ENCODE data around the gene MYH6. TPM values are rescaled to one million over a fixed set of nuclear protein-coding genes. Genes with fewer than 3 reads are reported as not detected.

MYH6 gene
- polyA plus RNA-seq, 1 donor: 0.03 TPM

DNA sequence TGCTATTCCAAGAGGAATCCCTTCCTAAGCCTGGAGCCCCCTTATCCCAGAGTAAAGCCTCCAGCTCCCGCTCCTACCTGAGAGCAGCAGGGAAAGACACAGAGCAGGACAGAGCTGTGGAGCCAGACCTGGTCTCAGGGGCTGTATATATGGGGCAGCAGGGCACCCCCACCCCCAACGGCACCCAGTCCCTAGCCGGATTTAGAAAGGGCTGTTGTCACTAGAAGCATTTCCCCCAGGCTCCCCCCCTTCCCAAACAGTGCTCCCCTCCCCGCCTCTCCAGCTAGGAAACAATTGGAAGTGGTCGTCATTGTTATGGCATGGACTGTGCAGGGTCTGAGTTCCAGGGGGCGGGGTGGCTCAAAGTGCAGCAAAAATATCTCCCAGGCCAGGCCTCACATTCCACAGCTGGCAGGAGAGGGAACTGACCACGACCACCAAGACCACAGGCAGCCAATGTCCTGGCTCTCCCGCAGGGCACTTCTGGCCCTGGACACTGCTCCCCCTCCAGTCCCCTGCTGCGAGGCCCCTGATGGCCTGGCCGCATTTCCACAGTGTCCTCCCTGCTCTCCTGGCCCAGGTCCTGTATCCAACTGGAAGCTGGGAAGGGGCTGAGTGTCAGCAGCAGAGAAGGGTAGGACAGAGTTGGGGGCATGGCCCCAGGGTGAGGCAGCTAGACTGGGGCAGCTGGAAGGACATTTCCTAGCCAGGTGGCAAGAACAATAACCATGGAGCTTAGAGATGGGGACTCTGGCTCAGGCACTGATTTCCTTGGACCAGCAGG is 27.7 kb upstream of the MYH6 start, which contains the start of gene MYH7:
MYH7 (minus strand) TSS at position 118 of the 784 bp plus-strand sequence. CDS start 1,928 bp downstream, outside the sequence.
- H3K27ac ChIP-seq (ENCODE audit: low read length): peak within 1 kb of the TSS; percentile 30
- no peaks in the 10 kb centered on the region for H3K36me3 ChIP-seq (ENCODE audit: control insufficient read depth, insufficient read depth, low read length)
- no peak for DNase-seq
- H3K27me3 ChIP-seq (ENCODE audit: control insufficient read depth, insufficient read depth, low read length): no peaks in the 10 kb centered on the region
- H3K9me3 ChIP-seq (ENCODE audit: control insufficient read depth, low read depth, low read length): no peaks in the 10 kb centered on the region
- WGBS (ENCODE audit: insufficient coverage, low lambda C conversion rate): no CpG with 5 or more reads among the region's 10 CpGs
- no peak within 1 kb of the TSS for H3K4me3 ChIP-seq (ENCODE audit: low read length)
- H3K4me1 ChIP-seq (ENCODE audit: control insufficient read depth, insufficient read depth, low read length): peaks cover 5% of the 10 kb centered on the region

DNA sequence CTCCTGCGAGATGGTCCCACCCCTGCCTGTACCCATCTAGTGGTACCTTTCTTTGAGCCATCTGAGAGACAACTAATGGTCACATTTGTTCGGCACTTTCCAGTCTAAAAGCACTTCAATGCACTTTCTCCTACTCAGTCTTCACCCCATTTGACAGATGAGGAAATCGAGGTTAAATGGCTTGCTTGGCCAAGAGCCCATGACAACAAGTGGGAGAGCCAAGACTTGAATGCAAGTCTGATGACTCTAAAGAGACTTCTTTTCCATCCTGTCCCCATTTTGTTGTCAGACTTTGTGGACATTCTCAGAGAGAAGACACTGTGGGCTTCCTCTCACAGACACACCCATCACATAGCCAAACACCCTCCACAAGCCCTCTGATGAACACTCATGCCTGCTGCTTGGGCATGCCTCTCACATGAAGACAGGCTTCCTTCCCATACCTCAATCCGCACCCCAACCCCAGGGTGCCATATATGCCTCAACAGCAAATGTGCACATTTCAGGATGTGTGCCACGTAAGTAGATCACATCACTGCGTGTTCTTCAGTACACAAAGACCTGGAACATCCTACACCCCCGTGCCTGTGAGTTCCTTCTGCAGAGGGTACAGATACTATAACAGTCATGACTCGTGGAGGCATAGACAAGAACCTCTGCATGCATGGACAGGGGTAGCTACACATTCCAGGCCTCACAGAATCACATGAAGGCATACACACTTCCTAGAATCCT is 26.6 kb upstream of the MYH6 start:
- no peak for DNase-seq
- H3K9me3 ChIP-seq (ENCODE audit: control insufficient read depth, low read depth, low read length): no peaks in the 10 kb centered on the region
- H3K27me3 ChIP-seq (ENCODE audit: control insufficient read depth, insufficient read depth, low read length): no peaks in the 10 kb centered on the region
- 100% methylated on average over 1 of the region's 8 CpGs for whole genome bisulfite sequencing (ENCODE audit: insufficient coverage, low lambda C conversion rate)
- H3K4me1 ChIP-seq (ENCODE audit: control insufficient read depth, insufficient read depth, low read length): peaks cover 5% of the 10 kb centered on the region
- no peak overlapping the region for H3K4me3 ChIP-seq (ENCODE audit: low read length)
- H3K36me3 ChIP-seq (ENCODE audit: control insufficient read depth, insufficient read depth, low read length): no peaks in the 10 kb centered on the region
- no peak overlapping the region for H3K27ac ChIP-seq (ENCODE audit: low read length)

DNA sequence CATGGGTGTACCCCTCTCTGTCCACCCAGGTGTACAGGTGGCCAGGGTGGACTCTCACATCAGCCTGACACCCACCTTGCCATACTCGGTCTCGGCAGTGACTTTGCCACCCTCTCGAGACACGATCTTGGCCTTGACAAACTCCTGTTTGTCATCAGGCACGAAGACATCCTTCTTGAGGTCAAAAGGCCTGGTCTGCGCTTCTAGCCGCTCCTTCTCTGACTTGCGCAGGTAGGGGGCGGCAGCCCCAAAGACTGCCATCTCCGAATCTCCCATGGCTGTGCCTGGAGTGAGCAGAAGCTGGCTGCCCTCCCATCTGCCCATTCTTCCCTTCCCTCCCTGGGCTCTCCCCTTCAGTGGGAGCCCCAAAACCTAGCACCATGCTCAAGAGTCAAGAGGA is 25.4 kb upstream of the MYH6 start:
- DNase-seq: no peak
- Histone ChIP-seq H3K9me3 (ENCODE audit: control insufficient read depth, low read depth, low read length) (no peaks in the 10 kb centered on the region), H3K27ac (ENCODE audit: low read length) (no peak overlapping the region), H3K27me3 (ENCODE audit: control insufficient read depth, insufficient read depth, low read length) (no peaks in the 10 kb centered on the region), H3K4me3 (ENCODE audit: low read length) (no peak overlapping the region), H3K4me1 (ENCODE audit: control insufficient read depth, insufficient read depth, low read length) (peaks cover 5% of the 10 kb centered on the region), H3K36me3 (ENCODE audit: control insufficient read depth, insufficient read depth, low read length) (no peaks in the 10 kb centered on the region)
- WGBS (ENCODE audit: insufficient coverage, low lambda C conversion rate): no CpG with 5 or more reads among the region's 10 CpGs

DNA sequence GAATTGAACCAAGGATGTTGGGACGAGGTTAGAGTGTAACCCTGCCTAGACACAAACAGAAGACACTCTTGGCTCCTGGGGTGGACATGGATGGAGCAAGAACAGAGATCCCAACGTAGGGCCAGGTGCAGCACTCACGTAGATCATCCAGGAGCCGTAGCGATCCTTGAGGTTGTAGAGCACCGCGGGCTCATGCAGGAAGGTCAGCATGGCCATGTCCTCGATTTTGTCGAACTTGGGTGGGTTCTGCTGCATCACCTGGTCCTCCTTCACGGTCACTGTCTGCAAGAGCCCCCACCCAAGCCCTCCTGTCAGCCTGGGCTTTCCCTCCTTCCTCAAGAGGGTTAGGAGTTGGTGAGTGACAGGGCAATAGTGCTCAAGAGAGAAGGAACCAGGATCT is 24.9 kb upstream of the MYH6 start:
- Histone ChIP-seq H3K4me3 (ENCODE audit: low read length) (no peak overlapping the region), H3K27me3 (ENCODE audit: control insufficient read depth, insufficient read depth, low read length) (no peaks in the 10 kb centered on the region), H3K9me3 (ENCODE audit: control insufficient read depth, low read depth, low read length) (no peaks in the 10 kb centered on the region), H3K27ac (ENCODE audit: low read length) (no peak overlapping the region), H3K4me1 (ENCODE audit: control insufficient read depth, insufficient read depth, low read length) (peaks cover 5% of the 10 kb centered on the region), H3K36me3 (ENCODE audit: control insufficient read depth, insufficient read depth, low read length) (no peaks in the 10 kb centered on the region)
- DNase-seq: no peak
- WGBS (ENCODE audit: insufficient coverage, low lambda C conversion rate): no CpG with 5 or more reads among the region's 10 CpGs

- WGBS (ENCODE audit: insufficient coverage, low lambda C conversion rate): 94% methylated on average over 4 of the region's 17 CpGs
- peaks cover 5% of the 10 kb centered on the region for H3K4me1 ChIP-seq (ENCODE audit: control insufficient read depth, insufficient read depth, low read length)
- no peaks in the 10 kb centered on the region for H3K36me3 ChIP-seq (ENCODE audit: control insufficient read depth, insufficient read depth, low read length)
- H3K27me3 ChIP-seq (ENCODE audit: control insufficient read depth, insufficient read depth, low read length): no peaks in the 10 kb centered on the region
- no peak overlapping the region for H3K4me3 ChIP-seq (ENCODE audit: low read length)
- no peak for DNase-seq
- no peak overlapping the region for H3K27ac ChIP-seq (ENCODE audit: low read length)
- H3K9me3 ChIP-seq (ENCODE audit: control insufficient read depth, low read depth, low read length): no peaks in the 10 kb centered on the region
These were observed 24.2 kb upstream of the MYH6 start for GRCh38 chr14:23432102-23432925.

GRCh38 chr14:23431486-23431885 is 23.4 kb upstream of the MYH6 start:
- Histone ChIP-seq H3K4me1 (ENCODE audit: control insufficient read depth, insufficient read depth, low read length) (peaks cover 5% of the 10 kb centered on the region), H3K36me3 (ENCODE audit: control insufficient read depth, insufficient read depth, low read length) (no peaks in the 10 kb centered on the region), H3K27ac (ENCODE audit: low read length) (no peak overlapping the region), H3K27me3 (ENCODE audit: control insufficient read depth, insufficient read depth, low read length) (no peaks in the 10 kb centered on the region), H3K9me3 (ENCODE audit: control insufficient read depth, low read depth, low read length) (no peaks in the 10 kb centered on the region), H3K4me3 (ENCODE audit: low read length) (no peak overlapping the region)
- no CpG with 5 or more reads among the region's 10 CpGs for WGBS (ENCODE audit: insufficient coverage, low lambda C conversion rate)
- DNase-seq: no peak

GRCh38 chr14:23430723-23431085 is 22.6 kb upstream of the MYH6 start:
- Histone ChIP-seq H3K9me3 (ENCODE audit: control insufficient read depth, low read depth, low read length) (no peaks in the 10 kb centered on the region), H3K36me3 (ENCODE audit: control insufficient read depth, insufficient read depth, low read length) (no peaks in the 10 kb centered on the region), H3K4me3 (ENCODE audit: low read length) (no peak overlapping the region), H3K27ac (ENCODE audit: low read length) (no peak overlapping the region), H3K4me1 (ENCODE audit: control insufficient read depth, insufficient read depth, low read length) (peaks cover 5% of the 10 kb centered on the region), H3K27me3 (ENCODE audit: control insufficient read depth, insufficient read depth, low read length) (no peaks in the 10 kb centered on the region)
- DNase-seq: no peak
- no CpG with 5 or more reads among the region's 2 CpGs for WGBS (ENCODE audit: insufficient coverage, low lambda C conversion rate)

- no peak for DNase-seq
- WGBS (ENCODE audit: insufficient coverage, low lambda C conversion rate): no CpG with 5 or more reads among the region's 10 CpGs
- no peaks in the 10 kb centered on the region for H3K9me3 ChIP-seq (ENCODE audit: control insufficient read depth, low read depth, low read length)
These were observed 22.1 kb upstream of the MYH6 start for GRCh38 chr14:23430016-23430722.

GRCh38 chr14:23428686-23429495 is 20.8 kb upstream of the MYH6 start:
- no peak overlapping the region for H3K4me3 ChIP-seq (ENCODE audit: low read length)
- H3K4me1 ChIP-seq (ENCODE audit: control insufficient read depth, insufficient read depth, low read length): no peaks in the 10 kb centered on the region
- no peak for DNase-seq
- no peak overlapping the region for H3K27ac ChIP-seq (ENCODE audit: low read length)
- H3K27me3 ChIP-seq (ENCODE audit: control insufficient read depth, insufficient read depth, low read length): no peaks in the 10 kb centered on the region
- no peaks in the 10 kb centered on the region for H3K9me3 ChIP-seq (ENCODE audit: control insufficient read depth, low read depth, low read length)
- no peaks in the 10 kb centered on the region for H3K36me3 ChIP-seq (ENCODE audit: control insufficient read depth, insufficient read depth, low read length)
- no CpG with 5 or more reads among the region's 13 CpGs for WGBS (ENCODE audit: insufficient coverage, low lambda C conversion rate)

More at GRCh38 chr14:23430016-23430722, 22.1 kb upstream of the MYH6 start:
- no peaks in the 10 kb centered on the region for H3K27me3 ChIP-seq (ENCODE audit: control insufficient read depth, insufficient read depth, low read length)
- H3K4me1 ChIP-seq (ENCODE audit: control insufficient read depth, insufficient read depth, low read length): no peaks in the 10 kb centered on the region
- no peak overlapping the region for H3K27ac ChIP-seq (ENCODE audit: low read length)
- no peaks in the 10 kb centered on the region for H3K36me3 ChIP-seq (ENCODE audit: control insufficient read depth, insufficient read depth, low read length)
- no peak overlapping the region for H3K4me3 ChIP-seq (ENCODE audit: low read length)

Data from large intestine (tissue), 3 donors.